Smooth muscle cell (in vitro differentiated cells): ENCODE data around the gene MAPK10. TPM values are rescaled to one million over a fixed set of nuclear protein-coding genes. Genes with fewer than 3 reads are reported as not detected.

ENCODE experiments used
- DNase-seq: peaks from one replicate; lab custom pipeline; 2025; ENCODE audit not compliant: unreplicated experiment; lab: John Stamatoyannopoulos, UW
- H2AFZ ChIP-seq: fragments of 200-600 bp; sonication (generic); 2 replicates; pipeline ENCODE4 v1.6.0; 2016; ENCODE audit warnings: antibody characterized with exemption, low read depth, mild to moderate bottlenecking
- H3F3A ChIP-seq: fragments of 200-600 bp; sonication (generic); 2 replicates; pipeline ENCODE4 v1.6.0; 2017; ENCODE audit warnings: antibody characterized with exemption, low read depth
- H3K27ac ChIP-seq: fragments of 200-600 bp; sonication (generic); 2 replicates; pipeline ENCODE4 v1.5.1; 2016; ENCODE audit warnings: low read depth, mild to moderate bottlenecking
- H3K27me3 ChIP-seq: fragments of 200-600 bp; sonication (generic); 2 replicates; pipeline ENCODE4 v1.6.1; 2016; ENCODE audit warnings: low read depth, mild to moderate bottlenecking
- H3K36me3 ChIP-seq: fragments of 200-600 bp; sonication (generic); 2 replicates; pipeline ENCODE4 v1.5.1; 2016; ENCODE audit warnings: low read depth
- H3K4me1 ChIP-seq: fragments of 200-600 bp; sonication (generic); 2 replicates; pipeline ENCODE4 v1.5.1; 2016; ENCODE audit warnings: low read depth
- H3K4me2 ChIP-seq: fragments of 200-600 bp; sonication (generic); 2 replicates; pipeline ENCODE4 v1.6.0; 2016; ENCODE audit warnings: mild to moderate bottlenecking
- H3K4me3 ChIP-seq: fragments of 200-600 bp; sonication (generic); 2 replicates; pipeline ENCODE4 v1.5.1; 2016; ENCODE audit warnings: mild to moderate bottlenecking
- H3K79me2 ChIP-seq: fragments of 200-600 bp; sonication (generic); 2 replicates; pipeline ENCODE4 v1.6.0; 2016; ENCODE audit warnings: low read depth, mild to moderate bottlenecking
- H3K9ac ChIP-seq: fragments of 200-600 bp; sonication (generic); 2 replicates; pipeline ENCODE4 v1.6.0; 2016; ENCODE audit warnings: low read depth
- H3K9me3 ChIP-seq: fragments of 200-600 bp; sonication (generic); replicated peaks from 2 replicates; pipeline ENCODE4 v1.5.1; 2016; ENCODE audit warnings: low read depth
- H4K20me1 ChIP-seq: fragments of 200-600 bp; sonication (generic); 2 replicates; pipeline ENCODE4 v1.6.0; 2016; ENCODE audit warnings: low read depth
- CTCF ChIP-seq: fragments of 200-600 bp; sonication (generic); IDR thresholded peaks from 2 replicates; pipeline ENCODE4 v1.5.1; 2017; ENCODE audit warnings: borderline replicate concordance, mild to moderate bottlenecking, antibody characterized with exemption; ENCODE audit not compliant: insufficient read depth, poor library complexity, severe bottlenecking
- WGBS: methylation state at CpG from one replicate; pipeline ENCODE4 v1.1.7; 2016; ENCODE audit warnings: low lambda C conversion rate; 5-methylcytosine and 5-hydroxymethylcytosine counted together
- polyA plus RNA-seq: library from polyadenylated mRNA; unstranded; fragments of >200 nt; fragmentation: Nextera tagmentation; extraction: Ambion mirVana; gene quantifications from 2 replicates; pipeline ENCODE4 v1.2.1, GENCODE V29; 2016
- total RNA-seq: library from RNA; depleted of rRNA; stranded (reverse); fragments of >200 nt; gene quantifications from 2 replicates; pipeline ENCODE4 v1.2.3, GENCODE V29; 2014

The MAPK10 gene
- total and polyA plus RNA-seq, 2 experiments from 2014 or later = 2.4 to 13.3 TPM

- Histone ChIP-seq H3F3A (no peaks in the 10 kb centered on the region), H3K27ac (no peak overlapping the region), H3K9ac (no peak overlapping the region), H3K4me1 (peaks cover 16% of the 10 kb centered on the region), H3K4me2 (no peak overlapping the region), H3K79me2 (no peaks in the 10 kb centered on the region), H3K4me3 (no peak overlapping the region), H4K20me1 (no peaks in the 10 kb centered on the region), H2AFZ (no peak overlapping the region), H3K27me3 (no peaks in the 10 kb centered on the region), H3K9me3 (no peaks in the 10 kb centered on the region), H3K36me3 (no peaks in the 10 kb centered on the region)
- no peak for DNase-seq
- no peak for TF ChIP-seq CTCF
- WGBS = 85% methylated on average over 2 of the region's 2 CpGs
Observed at GRCh38 chr4:86160426-86160825, 199.4 kb downstream of the MAPK10 start.

- no peak for TF ChIP-seq CTCF
- no peak overlapping the region for H3K4me3 ChIP-seq
- no peak overlapping the region for H3K9ac ChIP-seq
- H3K36me3 ChIP-seq = no peaks in the 10 kb centered on the region
- H3F3A ChIP-seq = no peaks in the 10 kb centered on the region
- H3K4me1 ChIP-seq = peaks cover 16% of the 10 kb centered on the region
- no peaks in the 10 kb centered on the region for H3K27me3 ChIP-seq
- H4K20me1 ChIP-seq = no peaks in the 10 kb centered on the region
- WGBS = 96% methylated on average over 4 of the region's 4 CpGs
- no peak for DNase-seq
- no peaks in the 10 kb centered on the region for H3K9me3 ChIP-seq
- H3K4me2 ChIP-seq = no peak overlapping the region
- no peaks in the 10 kb centered on the region for H3K79me2 ChIP-seq
- no peak overlapping the region for H3K27ac ChIP-seq
- H2AFZ ChIP-seq = no peak overlapping the region
Observed at GRCh38 chr4:86159216-86159615, 200.6 kb downstream of the MAPK10 start.

GRCh38 chr4:86156531-86156930 lies 203.3 kb downstream of the MAPK10 start:
- no peaks in the 10 kb centered on the region for H3K9me3 ChIP-seq
- no peak for TF ChIP-seq CTCF
- H2AFZ ChIP-seq = no peak overlapping the region
- no peak overlapping the region for H3K9ac ChIP-seq
- no peaks in the 10 kb centered on the region for H3F3A ChIP-seq
- 78% methylated on average over 2 of the region's 2 CpGs for WGBS
- H3K79me2 ChIP-seq = no peaks in the 10 kb centered on the region
- H3K27me3 ChIP-seq = no peaks in the 10 kb centered on the region
- H3K4me1 ChIP-seq = peaks cover 16% of the 10 kb centered on the region
- H3K4me2 ChIP-seq = no peak overlapping the region
- no peaks in the 10 kb centered on the region for H4K20me1 ChIP-seq
- H3K4me3 ChIP-seq = no peak overlapping the region
- no peaks in the 10 kb centered on the region for H3K36me3 ChIP-seq
- no peak for DNase-seq
- no peak overlapping the region for H3K27ac ChIP-seq

DNA sequence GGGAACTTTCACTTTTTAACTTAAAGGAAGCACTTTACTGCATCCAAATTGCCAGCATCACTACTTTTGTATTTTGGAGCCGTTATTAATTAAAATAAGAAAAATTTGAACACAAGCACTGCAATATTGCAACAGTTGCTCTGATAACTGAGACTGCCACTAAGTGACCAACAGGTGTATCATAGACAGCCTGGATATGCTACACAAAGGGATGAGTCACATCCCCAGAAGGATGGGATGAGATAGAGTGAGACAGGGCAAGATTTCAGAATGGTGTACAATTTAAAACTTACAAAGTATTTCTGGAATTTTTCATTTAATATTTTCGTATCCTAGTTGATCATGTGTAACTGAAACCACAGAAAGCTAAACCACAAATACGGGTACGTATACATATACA lies 204.1 kb downstream of the MAPK10 start:
- H3K9ac ChIP-seq = no peak overlapping the region
- no peaks in the 10 kb centered on the region for H3F3A ChIP-seq
- no peaks in the 10 kb centered on the region for H4K20me1 ChIP-seq
- TF ChIP-seq CTCF = no peak
- H3K4me2 ChIP-seq = no peak overlapping the region
- no peak overlapping the region for H2AFZ ChIP-seq
- peaks cover 16% of the 10 kb centered on the region for H3K4me1 ChIP-seq
- no peaks in the 10 kb centered on the region for H3K36me3 ChIP-seq
- no peak for DNase-seq
- H3K27me3 ChIP-seq = no peaks in the 10 kb centered on the region
- H3K4me3 ChIP-seq = no peak overlapping the region
- H3K27ac ChIP-seq = no peak overlapping the region
- no peaks in the 10 kb centered on the region for H3K79me2 ChIP-seq
- no peaks in the 10 kb centered on the region for H3K9me3 ChIP-seq
- 91% methylated on average over 4 of the region's 4 CpGs for WGBS
